HepG2 (cell line): ENCODE measurements around the gene ERC1. TPM values are rescaled to one million over a fixed set of nuclear protein-coding genes. Genes with fewer than 3 reads are reported as not detected.

Experiments
- ATAC-seq: fragments of 200-7000 bp; cut with Tn5 transposase; 3 replicates; pipeline ENCODE4 v1.9.1; 2020; ENCODE audit warnings: mild to moderate bottlenecking, moderate library complexity
- BruUV-seq: library from RNA; stranded (reverse); fragments of 400-500 nt; replicated peaks from 2 replicates; lab custom pipeline; 2021; lab: Mats Ljungman, UMichigan
- CTCF ChIA-PET: fragments of 300-600 bp; formaldehyde crosslinking; extraction: SDS; loops from one replicate; lab custom pipeline; 2021; ENCODE audit warnings: low total read pairs, inconsistent platforms, low intra/inter-chr PET ratio; lab: Yijun Ruan, JAX
- POLR2A ChIA-PET: fragments of 350-600 bp; sonication (Branson Sonifier 250); formaldehyde crosslinking; loops from one replicate; lab custom pipeline; 2020; ENCODE audit warnings: antibody characterized with exemption, inconsistent platforms; lab: Yijun Ruan, JAX
- DNase-seq: peaks from one replicate; pipeline ENCODE4 v3.0.0-alpha.2; 2015; ENCODE audit warnings: low spot score
- FAIRE-seq: peaks from 3 replicates; lab custom pipeline; 2011; peaks lifted over from hg19 to GRCh38; lab: Jason Lieb, UNC
- H2AFZ ChIP-seq: one replicate; pipeline ENCODE4 v1.6.1; 2011; ENCODE audit warnings: low read length, inconsistent platforms
- H3K27ac ChIP-seq: fragments of 300-600 bp; 3 replicates; pipeline ENCODE4 v1.8.0; 2011; ENCODE audit warnings: mixed run types, mild to moderate bottlenecking, mixed read lengths, low read length, inconsistent platforms; ENCODE audit not compliant: insufficient read depth; ENCODE audit errors: extremely low read length
- H3K27me3 ChIP-seq, 2 experiments: fragments of 200-600 bp in 1 of 2; 2 replicates in 1 of 2; 3 replicates in 1 of 2; pipeline versions ENCODE4 v1.6.0 to v1.8.0; 2011; ENCODE audit warnings: low read length in 2 of 2, mild to moderate bottlenecking in 2 of 2, moderate library complexity in 2 of 2, inconsistent platforms in 1 of 2; ENCODE audit not compliant: insufficient read depth in 2 of 2, control insufficient read depth in 1 of 2
- H3K36me3 ChIP-seq, 2 experiments: fragments of 200-600 bp in 1 of 2; replicated peaks in 1 of 2; 2 replicates in 1 of 2; 3 replicates in 1 of 2; pipeline versions ENCODE4 v1.5.1 to v1.8.0; 2011; ENCODE audit warnings: low read length in 2 of 2, inconsistent platforms in 1 of 2; ENCODE audit not compliant: insufficient read depth in 2 of 2, control insufficient read depth in 1 of 2
- H3K4me1 ChIP-seq: 2 replicates; pipeline ENCODE4 v1.5.1; 2012; ENCODE audit warnings: low read length, inconsistent platforms; ENCODE audit not compliant: insufficient read depth
- H3K4me2 ChIP-seq: 2 replicates; pipeline ENCODE4 v1.6.0; 2011; ENCODE audit warnings: low read depth, low read length, inconsistent platforms
- H3K4me3 ChIP-seq, 3 experiments: fragments of 200-600 bp in 1 of 3; sonication (generic), shearing (Covaris generic) in 1 of 3; replicated peaks in 1 of 3; 2 replicates each; pipeline ENCODE4 v1.5.1; 2011 to 2016; ENCODE audit warnings: low read length in 3 of 3, inconsistent platforms in 2 of 3, low read depth in 2 of 3, mild to moderate bottlenecking in 2 of 3, control low read depth in 1 of 3, mixed read lengths in 1 of 3; ENCODE audit not compliant: insufficient read depth in 1 of 3
- H3K79me2 ChIP-seq: one replicate; pipeline ENCODE4 v1.6.1; 2011; ENCODE audit warnings: low read length, inconsistent platforms; ENCODE audit not compliant: insufficient read depth
- H3K9ac ChIP-seq: 2 replicates; pipeline ENCODE4 v1.6.0; 2011; ENCODE audit warnings: mild to moderate bottlenecking, low read depth, low read length, inconsistent platforms; ENCODE audit not compliant: insufficient read depth
- H3K9me3 ChIP-seq: 2 replicates; pipeline ENCODE4 v1.5.1; 2012; ENCODE audit warnings: mild to moderate bottlenecking, low read length
- H4K20me1 ChIP-seq: 2 replicates; pipeline ENCODE4 v1.6.0; 2011; ENCODE audit warnings: inconsistent platforms, mild to moderate bottlenecking, low read length, moderate library complexity; ENCODE audit not compliant: insufficient read depth
- CEBPB ChIP-seq: IDR thresholded peaks from 2 replicates; pipeline ENCODE4 v1.6.1; 2011; ENCODE audit warnings: low read depth, low read length, improper control_type of control experiment, borderline replicate concordance
- TBP ChIP-seq: sonication (generic); formaldehyde crosslinking; IDR thresholded peaks from 2 replicates; pipeline ENCODE4 v1.5.0; 2020; ENCODE audit warnings: missing genetic modification reagents
- ZNF121 ChIP-seq: sonication (generic); formaldehyde crosslinking; IDR thresholded peaks from 2 replicates; pipeline ENCODE4 v1.5.0; 2020; ENCODE audit warnings: mild to moderate bottlenecking, missing genetic modification reagents
- ZNF609 ChIP-seq: sonication (generic); formaldehyde crosslinking; IDR thresholded peaks from 2 replicates; pipeline ENCODE4 v1.4.0; 2020; ENCODE audit warnings: mild to moderate bottlenecking, missing genetic modification reagents, borderline replicate concordance
- WGBS: methylation state at CpG from one replicate; pipeline ENCODE4 v1.1.6; 2017; ENCODE audit warnings: low lambda C conversion rate; 5-methylcytosine and 5-hydroxymethylcytosine counted together
- in situ Hi-C: cut with HindIII; loops from 2 replicates; pipeline ENCODE4 v1.10.0; 2017; ENCODE audit warnings: low pct_unique_long_range_greater_than_20kb; ENCODE audit not compliant: extremely low pct_ligation_motif_present
- intact Hi-C: fragments of 100-400 bp; cut with micrococcal nuclease; formaldehyde crosslinking; loops from one replicate; pipeline ENCODE4 v1.10.0; 2022; ENCODE audit not compliant: unreplicated experiment
- polyA plus RNA-seq, 8 experiments: library from polyadenylated mRNA; depleted of rRNA in 3 of 8; stranded (reverse) in 7 of 8; unstranded in 1 of 8; fragments of >200 nt; fragmentation: Illumina TruSeq in 4 of 8; extraction: Trizol in 4 of 8; gene quantifications; 2 replicates each; pipeline versions ENCODE4 v1.2.1 to v1.2.3, GENCODE V29; 2011 to 2016; ENCODE audit warnings: low read depth in 4 of 8, missing spikeins in 1 of 8, mixed read lengths in 1 of 8; ENCODE audit not compliant: insufficient read depth in 1 of 8
- total RNA-seq, 5 experiments: library from RNA; depleted of rRNA; stranded (reverse); fragments of >200 nt; fragmentation: Illumina TruSeq; extraction: Trizol; gene quantifications; 2 replicates each; pipeline ENCODE4 v1.2.3, GENCODE V29; 2016; ENCODE audit warnings: low read depth in 1 of 5

The ERC1 gene
- total and polyA plus RNA-seq, 2 of the 13 experiments (the other 11 are each of a cell fraction or from before 2014, with no cell fraction given): 6.1 to 12.4 TPM

DNA sequence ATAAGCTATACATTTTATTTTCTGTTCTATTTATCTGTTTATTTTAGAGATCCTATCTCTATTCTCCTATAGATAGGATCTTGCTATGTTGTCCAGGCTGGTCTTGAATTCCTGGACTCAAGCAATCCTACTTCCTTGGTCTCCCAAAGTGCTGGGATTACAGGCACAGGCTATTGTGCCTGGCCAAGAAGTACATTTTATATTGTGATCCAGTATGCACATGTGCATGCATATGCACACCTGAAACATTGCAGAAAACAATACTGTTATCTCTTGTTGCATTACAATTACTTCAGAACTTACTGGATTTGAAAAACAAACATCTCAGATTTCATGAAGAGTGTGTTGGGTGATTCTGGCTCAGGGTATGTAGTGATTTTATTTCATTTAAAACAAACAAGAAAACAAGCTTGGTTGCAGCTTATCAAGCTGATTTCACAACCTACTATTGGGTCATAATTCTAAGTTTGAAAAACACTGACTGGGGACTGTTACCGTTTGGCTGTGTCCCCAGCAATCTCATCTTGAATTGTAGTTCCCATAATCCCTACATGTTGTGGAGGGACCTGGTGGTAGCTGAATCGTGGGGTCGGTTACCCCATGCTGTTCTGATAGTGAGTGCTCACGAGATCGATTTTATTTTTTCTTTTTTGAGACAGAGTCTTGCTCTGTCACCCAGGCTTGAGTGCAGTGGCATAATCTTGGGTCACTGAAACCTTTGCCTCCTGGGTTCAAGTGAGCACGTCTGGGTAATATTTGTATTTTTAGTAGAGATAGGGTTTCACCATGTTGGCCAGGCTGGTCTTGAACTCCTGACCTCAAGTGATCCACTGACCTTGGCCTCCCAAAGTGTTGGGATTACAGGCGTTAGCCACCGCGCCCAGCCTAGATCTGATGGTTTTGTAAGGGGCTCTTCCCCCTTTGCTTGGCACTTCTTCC is 31.3 kb downstream of the ERC1 start:
- no peak for DNase-seq
- Histone ChIP-seq H3K79me2 (peaks cover 4% of the 10 kb centered on the region), H3K4me3 (no peak overlapping the region), H3K36me3 (0 out of 5 replicates have a peak, but pooled peaks cover 0 to 2% of the 10 kb centered on the region in 2 experiments), H3K27ac (no peak overlapping the region), H4K20me1 (no peaks in the 10 kb centered on the region), H3K27me3 (no peaks in the 10 kb centered on the region; a peak in 1 of 5 replicates), H3K9ac (no peak overlapping the region), H3K9me3 (no peaks in the 10 kb centered on the region), H3K4me2 (no peak overlapping the region), H3K4me1 (no peaks in the 10 kb centered on the region), H2AFZ (no peak overlapping the region)
- CTCF ChIA-PET: no interaction called here
- TF ChIP-seq ZNF121 (peak; percentile 68; the same call in 1 of the 2 replicates), CEBPB (0 out of 2 replicates have a peak, but pooled peaks have one; percentile 25), TBP (no peak), ZNF609 (CRISPR knock-in tag) (no peak)
- FAIRE-seq: no peak
- POLR2A ChIA-PET: no interaction called here
- intact Hi-C loops: no loop called here
- ATAC-seq: no peak
- WGBS: 95% methylated on average over 9 of the region's 9 CpGs
- in situ Hi-C loops: no loop called here
- BruUV-seq: no TSS peak
